ENCODE measurements around the gene PLCH1.

Gene PLCH1

DNA sequence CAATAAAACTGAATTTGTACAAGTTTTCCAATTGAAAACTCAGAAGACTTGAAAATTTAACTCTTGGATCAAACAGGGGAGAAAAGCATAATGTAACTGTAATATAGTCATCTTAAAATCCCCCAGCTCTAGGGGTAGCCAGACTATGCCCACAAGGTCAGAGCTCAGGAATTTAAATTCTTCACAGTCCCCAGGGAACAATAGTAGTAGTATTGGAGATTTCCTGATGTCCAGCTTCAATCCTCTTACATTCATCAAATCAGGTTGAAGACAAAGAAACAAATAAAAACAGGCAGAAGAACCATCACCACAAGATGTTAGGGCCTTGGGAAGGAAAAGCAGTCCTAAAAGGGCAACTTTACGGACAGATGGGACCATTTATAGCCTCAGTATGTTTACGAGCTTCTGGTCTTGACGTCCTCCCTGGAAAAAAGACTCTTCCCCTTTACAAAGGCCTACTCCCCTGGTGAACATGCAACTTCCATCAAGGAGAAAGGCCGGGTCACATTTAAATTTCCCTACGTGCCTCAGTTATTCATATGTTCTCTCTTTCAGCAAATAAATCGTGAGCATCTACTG lies 96.8 kb downstream of the PLCH1 start:
- no peaks in the 10 kb centered on the region for H3K36me3 ChIP-seq (ENCODE audit: control insufficient read depth, low read length)
- H3F3A ChIP-seq (ENCODE audit: control insufficient read depth, insufficient read depth), result no peaks in the 10 kb centered on the region
- no peaks in the 10 kb centered on the region for H3K4me1 ChIP-seq (ENCODE audit: control insufficient read depth, low read length)
- H3K4me2 ChIP-seq (ENCODE audit: low read length), result no peak overlapping the region
- H3K27ac ChIP-seq (ENCODE audit: low read depth, low read length), result no peak overlapping the region
- H3K79me2 ChIP-seq (ENCODE audit: control insufficient read depth, low read length), result no peaks in the 10 kb centered on the region
- H3K9me3 ChIP-seq (ENCODE audit: control insufficient read depth, insufficient read depth, low read length), result no peaks in the 10 kb centered on the region
- H3K27me3 ChIP-seq (ENCODE audit: control insufficient read depth, low read length), result no peaks in the 10 kb centered on the region
- no peak for TF ChIP-seq EZH2phosphoT487 (IDR thresholded peaks at IDR 0.05; ENCODE audit: borderline replicate concordance, low read length)
- TF ChIP-seq, protein P1, sequence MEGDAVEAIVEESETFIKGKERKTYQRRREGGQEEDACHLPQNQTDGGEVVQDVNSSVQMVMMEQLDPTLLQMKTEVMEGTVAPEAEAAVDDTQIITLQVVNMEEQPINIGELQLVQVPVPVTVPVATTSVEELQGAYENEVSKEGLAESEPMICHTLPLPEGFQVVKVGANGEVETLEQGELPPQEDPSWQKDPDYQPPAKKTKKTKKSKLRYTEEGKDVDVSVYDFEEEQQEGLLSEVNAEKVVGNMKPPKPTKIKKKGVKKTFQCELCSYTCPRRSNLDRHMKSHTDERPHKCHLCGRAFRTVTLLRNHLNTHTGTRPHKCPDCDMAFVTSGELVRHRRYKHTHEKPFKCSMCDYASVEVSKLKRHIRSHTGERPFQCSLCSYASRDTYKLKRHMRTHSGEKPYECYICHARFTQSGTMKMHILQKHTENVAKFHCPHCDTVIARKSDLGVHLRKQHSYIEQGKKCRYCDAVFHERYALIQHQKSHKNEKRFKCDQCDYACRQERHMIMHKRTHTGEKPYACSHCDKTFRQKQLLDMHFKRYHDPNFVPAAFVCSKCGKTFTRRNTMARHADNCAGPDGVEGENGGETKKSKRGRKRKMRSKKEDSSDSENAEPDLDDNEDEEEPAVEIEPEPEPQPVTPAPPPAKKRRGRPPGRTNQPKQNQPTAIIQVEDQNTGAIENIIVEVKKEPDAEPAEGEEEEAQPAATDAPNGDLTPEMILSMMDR (IDR thresholded peaks at IDR 0.05; ENCODE audit: low read depth, low read length, poor library complexity, severe bottlenecking), result no peak
- H4K20me1 ChIP-seq (ENCODE audit: control insufficient read depth, insufficient read depth, low read depth, low read length), result no peaks in the 10 kb centered on the region
- no peaks in the 10 kb centered on the region for H3K9me2 ChIP-seq (replicated peaks; ENCODE audit: control insufficient read depth, low read length)
- no peak overlapping the region for H3K4me3 ChIP-seq (ENCODE audit: low read length)

DNA sequence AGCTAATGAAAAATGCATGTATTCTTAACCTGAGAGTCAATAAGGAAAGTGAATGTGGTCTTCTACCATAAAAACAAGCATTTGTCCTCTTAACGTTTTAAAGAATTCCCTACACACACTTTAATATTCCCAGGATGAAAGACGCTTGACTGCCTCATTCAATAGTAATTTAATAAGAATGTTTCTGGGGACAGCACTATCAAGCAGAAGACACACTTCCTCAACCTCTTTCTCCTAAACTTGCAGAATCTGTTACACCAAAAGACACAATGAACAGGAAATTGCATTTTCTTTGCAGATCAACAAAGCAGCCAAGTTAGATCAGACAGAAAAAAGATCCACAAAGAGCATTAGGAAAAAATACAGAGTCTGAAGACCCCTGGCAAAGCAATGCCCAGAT lies 97.7 kb downstream of the PLCH1 start:
- Histone ChIP-seq H3K27ac (ENCODE audit: low read depth, low read length) (no peak overlapping the region), H3K4me2 (ENCODE audit: low read length) (no peak overlapping the region), H3K27me3 (ENCODE audit: control insufficient read depth, low read length) (no peaks in the 10 kb centered on the region)

DNA sequence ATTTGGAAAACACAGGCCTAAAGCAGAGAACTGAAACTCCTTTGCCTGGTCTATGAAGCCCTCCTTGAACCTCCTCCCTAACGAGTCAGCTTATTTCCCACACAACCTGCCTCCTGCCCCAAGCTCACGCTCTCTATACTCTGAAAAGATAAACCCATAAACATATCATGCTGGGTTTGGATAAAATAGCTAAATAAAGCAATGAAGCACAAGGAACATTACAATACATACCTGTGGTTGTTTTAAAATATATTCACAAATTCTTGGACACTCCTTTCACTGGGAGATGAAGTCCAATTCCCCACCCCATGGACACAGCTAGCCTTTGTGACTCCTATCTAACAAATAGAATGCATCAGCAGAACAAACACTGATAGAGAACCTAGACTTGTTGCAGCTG lies 98.2 kb downstream of the PLCH1 start:
- Histone ChIP-seq H4K20me1 (ENCODE audit: control insufficient read depth, insufficient read depth, low read depth, low read length) (no peaks in the 10 kb centered on the region), H3K4me2 (ENCODE audit: low read length) (no peak overlapping the region), H3K27me3 (ENCODE audit: control insufficient read depth, low read length) (no peaks in the 10 kb centered on the region), H3K9me3 (ENCODE audit: control insufficient read depth, insufficient read depth, low read length) (no peaks in the 10 kb centered on the region), H3K4me3 (ENCODE audit: low read length) (no peak overlapping the region), H3K79me2 (ENCODE audit: control insufficient read depth, low read length) (no peaks in the 10 kb centered on the region), H3K9me2 (replicated peaks; ENCODE audit: control insufficient read depth, low read length) (no peaks in the 10 kb centered on the region), H3K27ac (ENCODE audit: low read depth, low read length) (no peak overlapping the region), H3F3A (ENCODE audit: control insufficient read depth, insufficient read depth) (no peaks in the 10 kb centered on the region), H3K36me3 (ENCODE audit: control insufficient read depth, low read length) (no peaks in the 10 kb centered on the region), H3K4me1 (ENCODE audit: control insufficient read depth, low read length) (no peaks in the 10 kb centered on the region)
- TF ChIP-seq, protein P1 (IDR thresholded peaks at IDR 0.05; ENCODE audit: low read depth, low read length, poor library complexity, severe bottlenecking), result no peak

More for the DNA sequence above, 97.7 kb downstream of the PLCH1 start:
- no peak for TF ChIP-seq EZH2phosphoT487 (IDR thresholded peaks at IDR 0.05; ENCODE audit: borderline replicate concordance, low read length)
- TF ChIP-seq, protein P1 (IDR thresholded peaks at IDR 0.05; ENCODE audit: low read depth, low read length, poor library complexity, severe bottlenecking), result no peak
- Histone ChIP-seq H3K9me2 (replicated peaks; ENCODE audit: control insufficient read depth, low read length) (no peaks in the 10 kb centered on the region), H3K36me3 (ENCODE audit: control insufficient read depth, low read length) (no peaks in the 10 kb centered on the region), H3K9me3 (ENCODE audit: control insufficient read depth, insufficient read depth, low read length) (no peaks in the 10 kb centered on the region), H4K20me1 (ENCODE audit: control insufficient read depth, insufficient read depth, low read depth, low read length) (no peaks in the 10 kb centered on the region), H3K79me2 (ENCODE audit: control insufficient read depth, low read length) (no peaks in the 10 kb centered on the region), H3K4me3 (ENCODE audit: low read length) (no peak overlapping the region), H3K4me1 (ENCODE audit: control insufficient read depth, low read length) (no peaks in the 10 kb centered on the region), H3F3A (ENCODE audit: control insufficient read depth, insufficient read depth) (no peaks in the 10 kb centered on the region)
